C1 segment of cervical spinal cord (tissue), 14 donors: ENCODE measurements around the gene DGKK.
"Not testable (repeated sequence)": the region's sequence is repeated elsewhere in the genome, so short reads cannot be mapped to it uniquely, and the experiment has no call there.

Source experiments
- DNase-seq, 14 donors: peaks; one replicate each; lab custom pipeline; 2025; lab: John Stamatoyannopoulos, UW

Gene DGKK

GRCh38 chrX:50430917-50431575 is 39.6 kb downstream of the DGKK start:
- DNase-seq: no peak

GRCh38 chrX:50428174-50428573 is 42.5 kb downstream of the DGKK start:
- DNase-seq: no peak

GRCh38 chrX:50407976-50408375 is 62.6 kb downstream of the DGKK start:
- DNase-seq: no peak

GRCh38 chrX:50403903-50404302 is 66.7 kb downstream of the DGKK start:
- DNase-seq: no peak

- no peak for DNase-seq
Observed at GRCh38 chrX:50402886-50403285, 67.7 kb downstream of the DGKK start.

- DNase-seq: no peak
Observed at GRCh38 chrX:50393902-50394301, 76.7 kb downstream of the DGKK start.

- DNase-seq: no peak
Observed at GRCh38 chrX:50386520-50386919, 84.1 kb downstream of the DGKK start.

- no peak for DNase-seq
Observed at GRCh38 chrX:50381729-50382415, 88.8 kb downstream of the DGKK start.

GRCh38 chrX:50375481-50376267 is 95.0 kb downstream of the DGKK start:
- no peak for DNase-seq

- no peak for DNase-seq
Observed at GRCh38 chrX:50372966-50373365, 97.7 kb downstream of the DGKK start.

- DNase-seq: no peak
Observed at GRCh38 chrX:50343917-50344316, 126.7 kb downstream of the DGKK start.

- DNase-seq: no peak
Observed at GRCh38 chrX:50333308-50333707, 137.3 kb downstream of the DGKK start.

GRCh38 chrX:50332668-50333067 is 138.0 kb downstream of the DGKK start:
- DNase-seq: not testable (repeated sequence)

GRCh38 chrX:50327235-50327634 is 143.4 kb downstream of the DGKK start:
- no peak for DNase-seq
